Ovary (tissue), 3 donors: ENCODE data around the gene ALK.

Experiments
- EP300 ChIP-seq: sonication (generic); formaldehyde crosslinking; IDR thresholded peaks from one replicate; pipeline ENCODE4 v1.6.1; 2017; ENCODE audit warnings: antibody characterized with exemption
- POLR2A ChIP-seq: fragments of 450-650 bp; IDR thresholded peaks from one replicate; pipeline ENCODE4 v1.6.1; 2017; ENCODE audit warnings: antibody characterized with exemption, mild to moderate bottlenecking, moderate library complexity
- TF ChIP-seq, protein P1 (sequence below), 3 donors: fragments of 450-650 bp in 2 of 3; fragments of 200-600 bp in 1 of 3; IDR thresholded peaks; one replicate each; pipeline versions ENCODE4 v1.5.1 to v1.8.0; 2016 to 2022; ENCODE audit warnings: antibody characterized with exemption in 3 of 3, mild to moderate bottlenecking in 1 of 3
- donor health status: DM: no; HTN: no; CAD: no.

DNA sequence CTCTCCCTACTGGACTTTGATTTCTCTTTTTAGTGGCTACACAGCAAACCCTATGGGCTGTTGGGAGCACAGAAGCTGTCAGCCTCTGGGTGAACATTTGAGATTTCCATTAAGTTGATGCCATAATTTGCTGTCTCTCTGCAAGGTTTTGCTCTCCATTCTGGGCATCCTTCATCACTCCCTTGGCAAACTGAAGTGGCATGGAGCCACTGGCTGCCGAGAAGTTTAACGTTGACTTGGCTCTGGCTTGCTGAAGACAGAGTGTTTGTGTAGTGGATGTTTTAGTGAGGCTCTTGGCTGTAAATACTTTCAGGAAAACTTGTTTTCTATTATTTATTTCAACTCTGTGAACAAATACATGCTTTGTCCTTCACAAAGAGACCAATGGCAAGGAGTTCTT is 91.5 kb downstream of the ALK start:
- TF ChIP-seq, protein P1, sequence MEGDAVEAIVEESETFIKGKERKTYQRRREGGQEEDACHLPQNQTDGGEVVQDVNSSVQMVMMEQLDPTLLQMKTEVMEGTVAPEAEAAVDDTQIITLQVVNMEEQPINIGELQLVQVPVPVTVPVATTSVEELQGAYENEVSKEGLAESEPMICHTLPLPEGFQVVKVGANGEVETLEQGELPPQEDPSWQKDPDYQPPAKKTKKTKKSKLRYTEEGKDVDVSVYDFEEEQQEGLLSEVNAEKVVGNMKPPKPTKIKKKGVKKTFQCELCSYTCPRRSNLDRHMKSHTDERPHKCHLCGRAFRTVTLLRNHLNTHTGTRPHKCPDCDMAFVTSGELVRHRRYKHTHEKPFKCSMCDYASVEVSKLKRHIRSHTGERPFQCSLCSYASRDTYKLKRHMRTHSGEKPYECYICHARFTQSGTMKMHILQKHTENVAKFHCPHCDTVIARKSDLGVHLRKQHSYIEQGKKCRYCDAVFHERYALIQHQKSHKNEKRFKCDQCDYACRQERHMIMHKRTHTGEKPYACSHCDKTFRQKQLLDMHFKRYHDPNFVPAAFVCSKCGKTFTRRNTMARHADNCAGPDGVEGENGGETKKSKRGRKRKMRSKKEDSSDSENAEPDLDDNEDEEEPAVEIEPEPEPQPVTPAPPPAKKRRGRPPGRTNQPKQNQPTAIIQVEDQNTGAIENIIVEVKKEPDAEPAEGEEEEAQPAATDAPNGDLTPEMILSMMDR (IDR thresholded peaks at IDR 0.05), result no peak
- TF ChIP-seq POLR2A (no peak), EP300 (no peak)
